NCI-H2196 (cell line): ENCODE measurements around the gene APCDD1L.
"Not testable (repeated sequence)": the region's sequence is repeated elsewhere in the genome, so short reads cannot be mapped to it uniquely, and the experiment has no call there.

Source experiments
- DNase-seq: peaks from one replicate; lab custom pipeline; 2025; ENCODE audit not compliant: unreplicated experiment; lab: John Stamatoyannopoulos, UW

The APCDD1L gene

DNA sequence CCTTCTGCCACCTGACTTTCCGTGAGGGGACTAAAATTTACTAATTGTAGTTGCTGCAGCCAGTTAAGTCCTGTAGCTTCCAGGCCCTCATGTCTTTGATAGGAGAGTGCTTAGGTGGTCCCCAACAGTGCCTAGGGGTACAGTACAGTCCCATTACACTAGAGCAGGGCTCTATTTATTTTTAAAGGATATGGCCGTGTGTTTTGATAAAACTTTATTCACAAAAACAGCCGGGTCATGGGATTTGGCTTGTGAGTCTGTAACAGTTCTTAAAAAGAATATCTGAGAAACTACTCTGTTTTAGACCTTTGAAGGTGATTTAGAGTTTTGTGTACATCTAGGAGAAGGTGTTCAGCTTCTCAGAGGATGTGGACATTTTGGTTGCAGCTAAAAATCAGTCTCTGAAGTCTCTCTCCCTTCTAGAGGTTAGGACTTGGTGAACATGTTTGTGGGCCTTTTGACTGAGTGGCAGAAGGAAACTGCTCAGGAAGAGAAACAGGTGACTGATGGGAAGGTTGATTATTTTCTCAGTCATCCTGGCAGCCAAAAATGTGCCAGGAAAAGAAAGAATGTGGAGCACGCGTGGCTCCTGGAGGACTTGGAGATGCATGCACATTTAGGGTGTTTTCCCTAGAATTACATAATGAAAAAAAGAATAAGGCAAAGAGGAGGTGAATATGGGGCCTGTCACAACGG lies 68.8 kb downstream of the APCDD1L start:
- no peak for DNase-seq

DNA sequence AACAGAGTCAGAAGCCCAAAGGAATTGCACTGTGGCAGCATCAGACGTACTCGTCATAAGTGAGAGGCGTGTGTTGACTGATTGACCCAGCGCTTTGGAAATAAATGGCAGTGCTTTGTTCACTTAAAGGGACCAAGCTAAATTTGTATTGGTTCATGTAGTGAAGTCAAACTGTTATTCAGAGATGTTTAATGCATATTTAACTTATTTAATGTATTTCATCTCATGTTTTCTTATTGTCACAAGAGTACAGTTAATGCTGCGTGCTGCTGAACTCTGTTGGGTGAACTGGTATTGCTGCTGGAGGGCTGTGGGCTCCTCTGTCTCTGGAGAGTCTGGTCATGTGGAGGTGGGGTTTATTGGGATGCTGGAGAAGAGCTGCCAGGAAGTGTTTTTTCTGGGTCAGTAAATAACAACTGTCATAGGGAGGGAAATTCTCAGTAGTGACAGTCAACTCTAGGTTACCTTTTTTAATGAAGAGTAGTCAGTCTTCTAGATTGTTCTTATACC lies 70.4 kb downstream of the APCDD1L start:
- no peak for DNase-seq

DNA sequence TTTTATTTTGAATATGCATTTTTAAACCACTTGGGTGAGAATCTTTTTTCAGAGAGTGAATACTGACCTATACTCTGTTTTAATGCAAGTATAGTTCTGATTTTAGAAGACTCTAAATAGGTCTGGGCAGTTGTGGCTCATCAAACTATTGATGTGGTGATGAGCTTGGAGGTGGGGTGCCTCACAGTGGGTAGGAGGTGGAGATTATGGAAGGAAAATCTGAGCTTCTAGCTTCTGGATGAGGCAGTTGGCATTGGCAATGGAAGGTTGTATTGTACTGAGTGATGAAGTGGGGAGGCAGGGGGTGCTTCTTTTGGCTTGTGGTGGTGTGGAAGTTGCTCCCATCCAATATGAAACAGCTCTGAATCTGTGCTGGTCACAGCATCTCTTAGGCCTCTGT lies 73.5 kb downstream of the APCDD1L start:
- no peak for DNase-seq

DNA sequence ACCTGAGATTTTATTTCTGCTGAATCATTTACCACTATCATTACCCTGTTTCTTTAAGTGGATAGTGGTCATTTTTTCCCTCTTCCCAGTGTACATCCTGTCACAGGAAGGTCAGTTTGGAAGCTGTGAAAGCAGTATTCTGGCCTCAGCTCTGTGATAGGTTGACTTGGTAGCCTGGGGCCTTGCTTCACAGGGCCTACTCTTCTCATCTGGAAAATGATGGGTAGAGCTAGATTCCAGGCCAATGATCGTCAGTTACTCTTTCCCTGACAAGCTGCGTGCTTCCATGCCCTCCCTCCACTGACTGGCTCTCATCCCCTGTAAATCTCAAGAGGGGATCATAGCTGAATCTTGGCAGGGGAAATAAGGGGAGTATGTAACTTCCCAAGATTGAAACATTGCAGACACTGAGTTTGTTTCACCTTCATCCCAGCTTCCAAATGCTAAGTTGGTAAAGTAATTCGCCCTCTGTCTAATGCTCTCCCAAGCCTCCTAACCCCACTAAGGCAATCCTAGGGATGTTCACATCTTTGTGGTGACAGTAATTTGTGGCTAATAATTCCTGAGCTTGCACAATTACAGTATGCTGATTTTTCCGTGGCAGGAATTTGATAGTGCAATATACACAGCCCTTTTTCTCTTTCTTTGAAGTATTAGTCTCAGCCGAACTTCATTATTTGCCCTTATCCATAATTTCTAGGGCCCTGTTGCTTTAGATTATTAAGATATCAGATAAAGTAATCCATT lies 75.0 kb downstream of the APCDD1L start:
- DNase-seq, result no peak

DNA sequence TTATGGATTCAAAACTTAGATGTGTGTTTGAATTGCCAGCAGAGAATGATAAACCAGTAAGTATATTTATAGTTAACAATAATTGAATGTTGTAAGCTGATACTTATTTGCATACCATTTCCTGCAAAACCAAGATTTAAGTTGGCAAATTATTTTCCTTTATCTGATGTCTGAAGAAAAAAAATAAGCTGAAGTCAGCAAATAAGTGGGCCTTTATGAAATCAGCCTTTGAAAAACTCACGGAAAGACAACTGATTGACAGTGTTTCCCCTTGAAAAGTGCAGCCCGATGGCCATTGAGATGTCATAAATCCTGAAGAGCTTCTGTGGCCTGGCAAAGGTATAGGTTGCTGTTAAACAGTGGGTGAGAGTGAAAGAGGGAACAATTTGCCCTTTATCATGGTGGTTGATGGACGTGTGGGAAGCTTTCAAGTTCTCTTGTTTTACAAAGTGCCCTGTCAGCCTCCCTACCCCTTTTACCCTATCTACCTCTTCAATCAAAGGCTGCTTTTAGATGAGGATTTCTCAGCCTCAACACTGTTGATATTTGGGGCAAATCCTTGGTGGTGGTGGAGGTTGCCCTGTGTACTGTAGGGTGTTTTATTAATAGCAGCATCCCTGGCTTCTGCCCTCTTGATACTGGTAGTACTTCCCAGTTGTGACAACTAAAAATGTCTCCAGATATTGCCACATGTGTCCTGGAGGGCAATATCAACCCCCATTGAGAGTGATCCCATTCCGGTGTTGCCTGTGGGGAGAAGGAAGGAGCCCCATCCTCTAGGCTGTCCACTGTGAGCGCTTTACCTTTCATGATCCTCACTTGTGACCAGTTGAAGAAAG lies 76.0 kb downstream of the APCDD1L start:
- DNase-seq, result no peak

DNA sequence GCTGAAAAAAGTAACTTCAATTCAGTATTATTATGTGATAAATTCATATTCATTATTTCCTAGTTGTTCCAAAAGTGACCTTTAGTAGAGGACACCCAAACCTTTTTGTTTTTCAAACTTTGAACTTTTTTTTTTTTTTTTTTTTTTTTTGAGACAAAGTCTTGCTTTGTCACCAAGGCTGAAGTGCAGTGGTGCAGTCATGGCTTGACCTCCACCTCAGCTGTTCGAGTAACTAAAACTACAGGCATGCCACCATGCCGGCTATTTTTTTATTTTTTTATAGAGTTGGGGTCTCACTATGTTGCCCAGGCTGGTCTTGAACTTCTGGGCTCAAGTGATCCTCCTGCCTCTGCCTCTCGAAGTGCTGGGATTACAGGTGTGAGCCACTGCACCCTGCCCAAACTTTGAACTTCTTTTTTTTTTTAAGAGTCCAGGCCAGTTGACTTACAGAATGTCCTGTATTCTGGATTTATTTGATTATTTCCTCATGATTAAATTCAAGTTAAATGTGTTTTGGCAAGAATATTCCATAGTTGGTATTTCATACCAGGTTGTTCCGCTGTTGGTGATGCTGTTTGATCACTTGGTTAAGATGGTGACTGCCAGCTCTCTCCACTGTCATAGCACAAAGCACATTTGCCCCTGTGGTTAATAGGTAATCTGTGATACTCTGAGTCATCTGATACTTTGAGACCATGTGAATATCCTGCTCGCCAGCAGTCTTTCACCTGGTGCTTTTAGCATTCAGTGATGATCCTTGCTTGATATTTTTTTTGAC lies 78.1 kb downstream of the APCDD1L start:
- peak; percentile 9 for DNase-seq

DNA sequence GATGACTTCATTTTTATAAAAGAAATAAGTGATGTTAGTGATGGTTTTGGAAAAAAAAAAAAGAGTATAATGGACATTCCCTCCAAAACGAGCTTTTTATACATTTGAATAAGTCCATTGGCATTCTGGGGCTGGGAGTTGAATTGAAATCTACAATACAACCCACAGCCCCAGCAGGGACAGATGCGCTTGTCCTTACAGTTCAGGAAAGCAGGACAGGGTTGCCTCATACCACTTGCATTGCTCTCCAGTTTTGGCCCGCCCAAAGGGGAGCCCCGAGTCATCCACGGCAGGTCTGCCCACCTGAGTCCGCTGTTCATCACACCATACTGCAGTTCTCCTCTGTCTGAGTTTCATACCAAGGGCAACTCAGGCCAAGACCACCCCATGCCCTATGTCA lies 80.0 kb downstream of the APCDD1L start:
- DNase-seq, result no peak

DNA sequence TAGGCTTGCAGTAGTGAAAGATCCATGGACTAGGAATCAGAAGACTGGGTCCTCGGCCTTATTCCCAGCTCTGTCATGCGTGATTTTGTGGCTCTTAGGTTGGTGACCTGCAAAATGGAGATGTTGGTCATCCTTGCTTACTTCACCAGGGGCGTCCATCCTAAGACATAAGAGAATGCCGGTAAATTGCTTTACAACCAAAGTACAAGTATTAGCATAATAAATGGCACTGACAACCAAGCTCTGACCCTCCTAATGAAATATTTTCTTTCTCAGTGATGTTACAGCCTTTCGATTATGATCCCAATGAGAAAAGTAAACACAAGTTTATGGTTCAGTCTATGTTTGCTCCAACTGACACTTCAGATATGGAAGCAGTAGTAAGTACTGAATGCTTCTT lies 80.9 kb downstream of the APCDD1L start:
- no peak for DNase-seq

DNA sequence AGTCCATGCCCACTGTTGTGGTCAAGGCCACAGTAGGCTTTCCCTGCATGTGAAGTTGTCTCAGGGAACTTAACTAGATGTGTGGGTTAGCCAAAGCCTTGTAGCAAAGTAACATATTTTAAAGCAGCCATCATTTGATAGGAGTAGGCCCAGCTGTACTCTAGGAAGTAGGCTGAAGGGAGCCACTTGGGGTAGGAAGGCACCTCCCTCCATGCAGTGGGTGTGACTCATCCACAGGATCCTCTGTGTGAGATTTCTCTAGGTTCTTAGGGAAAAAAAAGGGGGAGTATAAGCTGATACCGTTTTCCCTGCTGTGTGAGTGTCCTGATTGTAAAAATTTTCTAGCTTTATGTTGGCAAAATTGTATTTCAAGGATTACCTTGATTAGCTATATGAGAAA lies 81.4 kb downstream of the APCDD1L start:
- no peak for DNase-seq

DNA sequence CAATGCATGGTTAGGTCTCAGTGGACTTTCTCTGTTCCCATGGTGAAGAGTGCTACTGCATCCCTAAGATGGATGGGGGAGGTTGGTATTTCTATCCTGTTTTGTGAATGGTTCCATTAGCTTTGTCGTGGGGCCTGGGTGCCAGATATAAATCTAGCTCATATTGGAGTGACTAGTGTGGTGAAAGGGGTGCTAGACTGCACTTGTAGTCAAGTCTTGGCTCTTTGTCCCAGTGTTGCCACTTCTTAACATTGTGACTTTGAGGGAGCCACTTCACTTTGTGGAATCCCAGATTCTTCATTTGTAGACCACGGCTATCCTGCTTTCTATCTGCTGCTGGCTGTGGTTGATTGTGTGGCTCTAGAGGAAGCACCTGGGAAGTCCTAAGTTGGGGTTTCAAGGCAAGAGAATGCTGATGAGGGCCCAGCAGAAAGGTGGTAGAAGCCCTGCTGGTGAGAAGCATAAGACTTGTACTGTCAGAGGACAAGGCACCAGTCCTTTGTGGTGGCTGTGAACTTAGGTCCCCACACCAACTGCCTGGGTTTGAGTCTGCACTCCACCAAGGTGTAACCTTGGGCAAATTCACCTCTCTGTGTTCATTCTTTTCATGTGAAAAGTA lies 82.1 kb downstream of the APCDD1L start:
- DNase-seq, result no peak

DNA sequence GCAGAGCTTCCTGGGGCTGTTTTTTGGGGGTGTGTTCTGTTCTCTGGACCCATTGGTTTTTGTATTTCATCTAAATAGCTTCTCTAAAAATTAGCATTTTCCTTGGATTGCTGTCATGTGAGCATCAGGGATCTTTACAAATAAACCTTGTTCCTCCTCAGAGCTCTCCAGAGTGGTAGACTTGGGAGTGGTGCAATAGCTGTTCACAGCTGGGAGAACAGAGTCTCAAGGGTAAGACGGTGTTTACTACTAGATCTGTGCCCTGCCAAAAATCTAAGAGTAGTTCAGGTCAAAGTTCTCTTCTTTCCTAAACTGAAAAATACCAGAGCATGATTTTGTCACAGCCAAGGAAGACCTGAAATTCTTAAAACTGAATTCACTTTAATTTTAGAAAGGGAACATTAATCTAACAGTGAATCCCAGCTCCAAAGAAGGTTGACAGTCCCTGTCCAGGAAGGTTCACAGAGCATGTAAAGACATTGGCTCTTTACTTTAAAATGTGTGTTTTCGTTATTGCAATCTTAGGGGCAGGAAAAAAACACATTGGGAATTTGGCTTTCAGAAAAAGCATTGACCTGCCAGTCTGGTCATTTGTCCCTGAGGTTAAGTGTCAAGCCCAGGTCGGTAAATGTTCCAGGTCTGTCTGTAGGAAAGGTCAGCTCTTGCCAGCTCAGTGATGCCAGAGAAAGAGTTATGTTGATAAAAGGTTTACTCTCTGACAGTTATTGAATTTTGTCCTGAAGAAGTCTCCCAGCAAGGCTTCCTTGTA lies 82.8 kb downstream of the APCDD1L start:
- no peak for DNase-seq

DNA sequence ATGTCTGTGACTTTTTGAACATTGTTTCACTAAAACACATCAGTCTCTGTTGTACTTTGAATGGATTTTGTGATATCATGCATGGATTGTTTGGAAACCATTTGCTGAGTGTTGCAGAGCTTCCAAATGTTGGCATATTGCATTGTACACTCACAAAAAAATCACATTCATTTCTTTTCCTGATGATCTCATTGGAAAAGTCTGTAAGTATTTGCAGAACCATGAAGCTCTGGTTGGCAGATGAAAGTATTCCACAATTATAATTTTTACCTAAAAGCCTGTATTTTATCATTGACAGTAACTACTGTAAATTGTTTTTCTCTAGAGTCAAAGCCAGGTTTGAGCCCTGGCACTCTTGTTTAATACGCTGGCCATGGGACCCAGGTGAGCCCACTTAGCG lies 84.1 kb downstream of the APCDD1L start:
- DNase-seq, result no peak

DNA sequence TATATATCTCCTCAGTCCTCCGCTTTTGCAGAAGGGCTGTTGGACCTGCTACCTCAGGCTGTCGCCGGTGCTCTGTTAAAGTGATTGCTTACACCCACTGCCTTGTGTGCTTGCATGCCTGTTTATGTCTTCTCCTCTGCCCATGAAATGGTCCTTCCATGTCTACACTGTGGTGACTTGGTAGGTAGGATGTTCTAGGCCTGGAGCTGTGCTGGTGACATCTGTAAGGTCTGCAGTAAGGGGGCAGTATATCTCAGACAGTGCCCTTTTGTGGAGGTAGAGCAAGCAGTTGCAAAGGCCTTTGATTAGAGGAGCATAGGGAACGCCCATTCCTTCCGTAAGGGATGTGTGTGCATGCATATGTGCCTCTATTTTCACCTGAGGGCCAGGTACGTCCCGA lies 85.9 kb downstream of the APCDD1L start:
- DNase-seq, result no peak

DNA sequence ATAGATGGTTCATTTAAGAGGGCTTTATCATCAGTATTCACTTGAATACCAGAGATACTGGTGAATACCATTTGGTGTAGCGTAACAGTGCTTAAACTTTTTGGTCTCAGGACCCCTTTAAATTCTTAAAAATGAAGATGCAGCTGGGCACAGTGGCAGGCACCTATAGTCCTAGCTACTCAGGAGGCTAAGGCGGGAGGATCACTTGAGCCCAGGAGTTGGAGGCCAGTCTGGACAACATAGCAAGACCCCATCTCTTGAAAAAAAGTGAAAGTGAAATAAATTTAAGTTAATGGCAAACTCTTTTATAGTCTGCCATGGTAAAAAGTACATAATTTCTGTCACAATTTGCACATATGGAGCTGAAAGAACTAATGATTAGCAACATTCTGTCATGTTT lies 86.8 kb downstream of the APCDD1L start:
- no peak for DNase-seq

DNA sequence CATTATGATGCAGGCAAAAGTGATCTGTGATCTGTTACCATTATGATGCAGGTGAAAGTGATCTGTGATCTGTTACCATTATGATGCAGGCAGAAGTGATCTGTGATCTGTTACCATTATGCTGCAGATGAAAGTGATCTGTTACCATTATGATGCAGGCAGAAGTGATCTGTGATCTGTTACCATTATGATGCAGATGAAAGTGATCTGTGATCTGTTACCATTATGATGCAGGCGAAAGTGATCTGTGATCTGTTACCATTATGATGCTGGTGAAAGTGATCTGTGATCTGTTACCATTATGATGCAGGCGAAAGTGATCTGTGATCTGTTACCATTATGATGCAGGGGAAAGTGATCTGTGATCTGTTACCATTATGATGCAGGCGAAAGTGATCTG lies 87.6 kb downstream of the APCDD1L start:
- DNase-seq, result not testable (repeated sequence)

DNA sequence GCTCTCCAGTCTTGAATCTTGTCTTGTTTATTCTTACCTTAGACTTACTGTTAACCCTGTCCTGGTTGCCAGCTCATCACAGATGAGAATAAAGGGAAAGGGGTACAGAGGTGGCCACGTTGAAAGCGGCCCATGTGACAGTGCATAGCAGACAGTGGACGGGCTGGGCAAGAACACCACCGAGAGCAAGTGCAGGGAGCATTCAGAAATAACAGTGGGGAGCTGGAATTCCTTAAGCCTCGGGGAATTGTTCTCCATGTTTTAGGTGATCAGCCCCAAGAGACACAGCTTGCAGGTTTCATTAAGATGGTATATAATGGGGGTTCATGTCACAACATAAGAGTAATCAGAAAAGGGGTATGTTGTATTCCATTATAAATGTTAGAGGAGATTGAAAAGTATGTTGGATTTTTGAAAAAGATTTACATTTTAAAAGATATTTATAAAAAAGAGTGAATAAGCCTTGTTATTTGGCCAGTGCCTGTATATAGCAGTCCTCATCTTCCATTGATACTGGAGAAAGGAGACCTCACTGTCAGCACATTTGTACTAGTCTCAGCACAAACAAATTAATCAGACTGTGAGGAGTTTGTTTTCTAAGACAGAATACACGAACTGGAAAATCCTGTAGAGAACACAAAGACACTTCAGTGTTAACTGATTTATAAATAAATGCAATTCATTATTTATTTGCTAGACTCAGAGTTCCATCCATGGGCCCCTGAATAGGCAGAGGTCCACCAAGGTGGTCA lies 90.8 kb downstream of the APCDD1L start:
- DNase-seq, result no peak

DNA sequence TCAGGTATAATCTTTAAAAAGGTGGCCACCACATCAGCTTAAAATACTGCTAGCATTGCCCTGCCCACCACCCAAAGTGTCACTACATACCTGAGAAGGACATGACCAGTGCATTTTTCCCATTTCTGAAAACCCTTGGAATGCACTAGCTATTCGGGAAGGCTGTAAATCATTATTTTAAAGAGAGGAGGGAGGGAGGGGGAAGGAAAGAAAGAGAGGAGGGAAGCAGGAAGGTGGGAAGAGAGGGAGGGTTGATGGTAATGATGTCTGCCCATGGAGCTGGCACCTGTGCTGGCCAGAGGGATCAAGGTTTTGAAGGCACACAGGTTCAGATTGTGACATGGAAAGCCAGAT lies 93.7 kb downstream of the APCDD1L start:
- DNase-seq, result no peak

DNA sequence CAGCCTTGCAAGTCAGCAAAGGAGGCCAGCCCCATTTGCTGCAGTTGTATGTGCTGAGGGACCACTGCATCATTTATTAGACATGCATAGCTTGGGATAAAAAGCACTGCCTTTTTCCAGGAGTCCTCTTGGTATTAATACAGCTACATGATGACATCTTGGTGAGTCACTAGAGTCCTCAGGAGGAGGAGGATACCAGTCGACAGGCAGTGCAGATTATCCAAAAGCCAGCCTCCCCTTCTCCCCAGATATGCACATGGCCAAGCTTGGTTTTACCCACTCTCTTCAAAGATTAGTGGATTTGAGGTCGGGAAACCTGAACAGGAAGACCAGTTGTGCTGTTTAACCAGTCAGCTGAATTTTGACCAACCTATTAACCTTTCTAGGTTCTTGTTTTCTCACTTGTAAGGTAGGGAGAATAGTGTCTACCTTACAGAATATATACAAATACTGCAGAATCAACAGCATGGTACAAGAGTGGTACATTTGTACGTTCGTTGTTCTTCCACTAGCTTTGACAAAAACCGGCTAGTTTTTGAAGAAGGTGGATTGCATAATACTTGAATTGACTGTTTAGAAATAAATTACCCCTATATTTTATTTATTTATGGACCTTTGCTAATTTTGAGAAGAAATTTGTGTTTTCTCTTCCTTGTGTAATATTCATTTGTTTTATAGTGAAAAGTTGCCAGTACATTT lies 94.3 kb downstream of the APCDD1L start:
- DNase-seq, result no peak
